NOMO-1 treated with DMSO at 0.1 percent for 48 hours (cell line): ENCODE data around the gene MAGI1.

Experiments
- DNase-seq: peaks from one replicate; lab custom pipeline; 2025; ENCODE audit not compliant: unreplicated experiment; lab: John Stamatoyannopoulos, UW

MAGI1 gene

GRCh38 chr3:65975032-65975431 lies 63.7 kb downstream of the MAGI1 start:
- DNase-seq, result no peak

DNA sequence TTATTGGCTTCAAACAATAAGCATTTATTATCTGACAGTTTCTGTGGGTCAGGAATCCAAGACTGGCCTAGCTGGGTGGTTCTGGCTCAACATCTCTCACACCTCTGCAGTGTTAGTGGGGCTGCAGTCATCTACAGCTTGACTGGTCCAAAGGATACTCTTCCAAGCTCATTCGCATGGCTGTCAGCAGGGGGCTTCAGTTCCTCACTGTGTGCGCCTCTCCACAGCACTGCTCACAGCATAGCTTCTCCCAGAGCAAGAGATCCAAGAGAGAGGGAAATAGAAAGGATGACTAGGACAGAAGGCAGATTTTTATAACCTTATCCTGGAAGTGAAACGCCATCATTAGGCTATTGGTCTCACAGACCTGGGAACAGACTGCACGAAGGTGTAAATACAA lies 64.2 kb downstream of the MAGI1 start:
- no peak for DNase-seq

GRCh38 chr3:65972765-65973164 lies 66.0 kb downstream of the MAGI1 start:
- no peak for DNase-seq

GRCh38 chr3:65971293-65972252 lies 67.1 kb downstream of the MAGI1 start:
- DNase-seq, result no peak

DNA sequence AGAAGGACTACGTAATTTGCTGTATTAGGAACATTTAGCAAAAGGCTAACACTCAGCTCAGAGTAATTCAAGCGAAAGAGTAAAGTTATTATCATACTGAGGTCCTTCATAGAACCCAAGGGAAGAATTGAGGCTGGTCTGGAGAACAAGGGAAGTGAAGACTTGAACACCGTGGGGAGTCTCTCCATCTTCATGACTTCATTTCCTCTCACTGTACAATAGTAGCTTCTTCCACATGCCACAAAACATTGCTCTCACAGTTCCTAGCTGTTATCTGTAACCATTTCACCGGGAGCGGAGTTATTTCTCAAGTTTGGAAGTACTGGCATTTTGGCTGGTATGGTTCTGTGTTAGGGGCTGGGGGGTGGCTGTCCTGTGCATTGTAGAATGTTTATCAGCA lies 69.7 kb downstream of the MAGI1 start:
- DNase-seq, result no peak

- no peak for DNase-seq
Measured at GRCh38 chr3:65967451-65967850, 71.3 kb downstream of the MAGI1 start.

DNA sequence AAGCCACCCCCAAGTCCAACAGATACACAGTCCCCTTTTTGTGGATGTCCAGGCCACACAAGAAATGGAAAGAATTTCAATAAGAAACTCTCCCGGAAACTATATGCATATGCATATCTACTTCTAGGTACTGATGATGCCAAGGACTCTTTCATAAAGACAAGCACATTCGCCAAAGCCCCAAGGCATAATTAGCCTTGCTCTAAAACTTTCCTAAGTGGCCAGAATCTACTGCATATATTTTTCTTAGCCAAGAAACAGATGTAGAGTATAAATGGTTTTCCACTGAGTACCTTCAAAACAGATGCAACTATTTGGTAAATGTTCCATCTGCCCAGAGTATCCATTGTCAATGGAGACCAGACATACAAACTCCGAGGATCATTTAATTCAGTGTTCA lies 73.9 kb downstream of the MAGI1 start:
- DNase-seq, result no peak

DNA sequence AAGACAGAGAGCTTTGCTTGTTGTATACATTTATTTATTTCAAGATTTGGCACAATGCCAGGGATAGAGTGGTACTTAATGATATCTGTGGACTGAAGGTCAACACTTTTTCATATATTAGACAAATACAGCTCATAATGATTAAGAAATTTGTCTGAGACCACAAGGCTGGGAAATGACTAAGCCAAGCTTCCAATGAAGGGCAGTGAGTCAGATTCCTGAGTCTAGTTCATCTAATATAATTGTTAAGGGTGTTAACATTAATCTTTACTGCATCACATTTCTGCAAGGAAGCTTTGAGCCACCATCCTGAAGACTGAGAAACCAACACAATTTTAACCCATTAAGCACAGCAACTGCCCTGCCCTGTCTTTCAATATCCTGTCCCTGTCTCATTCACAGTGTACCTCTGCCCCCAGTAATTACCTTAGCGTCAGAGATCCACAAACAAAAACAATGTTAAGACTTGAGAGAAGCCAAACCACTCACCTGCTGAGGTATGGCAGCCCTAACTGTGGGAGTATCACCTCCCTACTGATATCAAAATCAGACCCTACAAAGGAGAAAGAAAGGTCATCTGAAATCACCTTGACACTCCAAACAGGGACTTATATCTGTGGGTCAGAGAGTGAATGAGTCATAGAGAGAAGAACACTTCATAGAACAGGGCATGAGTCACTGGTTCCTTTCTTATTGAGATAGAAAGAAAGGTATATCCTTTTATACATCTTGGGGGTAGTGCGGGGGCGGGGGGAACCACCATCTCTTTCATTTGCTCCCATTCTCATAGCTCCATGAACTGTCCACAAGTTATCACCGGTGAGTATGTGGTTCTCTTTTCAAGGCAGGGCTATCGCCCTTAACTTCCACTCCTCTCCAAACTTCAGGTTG lies 74.7 kb downstream of the MAGI1 start:
- peak; percentile 5 for DNase-seq

DNA sequence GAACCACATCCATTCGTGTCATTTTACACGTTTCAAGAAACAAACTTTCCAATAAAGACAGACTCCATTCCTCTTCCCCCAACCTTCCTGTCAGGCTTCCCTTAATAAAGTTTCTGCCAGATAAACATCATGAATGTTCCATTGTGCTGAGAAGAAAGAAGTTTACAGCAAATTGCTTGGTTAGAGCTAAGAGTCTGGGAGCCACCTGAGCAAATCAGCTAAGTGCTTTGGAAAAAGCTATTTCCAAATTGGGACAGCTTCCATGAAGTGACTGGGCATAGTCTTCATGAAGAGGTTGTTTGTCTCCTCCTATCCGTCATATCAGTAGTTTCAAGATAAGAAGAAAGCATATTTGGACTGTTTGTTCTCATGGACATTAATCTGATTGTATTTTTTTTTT lies 77.0 kb downstream of the MAGI1 start:
- DNase-seq, result no peak

GRCh38 chr3:65961128-65961527 lies 77.6 kb downstream of the MAGI1 start:
- no peak for DNase-seq

- no peak for DNase-seq
Measured at GRCh38 chr3:65960087-65960486, 78.6 kb downstream of the MAGI1 start.

DNA sequence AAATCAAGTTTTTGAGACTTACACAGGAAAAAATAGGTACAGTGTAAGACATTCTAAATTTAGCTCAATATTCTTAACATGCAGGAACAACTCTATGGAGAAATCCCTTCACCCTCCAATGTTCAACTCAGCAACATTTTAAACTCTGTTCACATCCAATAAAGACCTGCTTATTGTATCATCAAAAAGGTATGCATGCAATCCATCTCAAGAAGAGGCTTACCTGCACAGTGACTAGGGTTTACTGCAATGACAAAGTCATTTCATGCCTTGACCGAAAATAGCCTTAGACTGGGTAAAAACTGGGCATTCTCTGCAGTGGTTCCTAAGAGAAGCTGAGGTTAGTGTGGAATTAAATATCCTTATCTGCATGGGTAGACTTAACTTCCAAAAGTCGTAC lies 80.5 kb downstream of the MAGI1 start:
- no peak for DNase-seq

DNA sequence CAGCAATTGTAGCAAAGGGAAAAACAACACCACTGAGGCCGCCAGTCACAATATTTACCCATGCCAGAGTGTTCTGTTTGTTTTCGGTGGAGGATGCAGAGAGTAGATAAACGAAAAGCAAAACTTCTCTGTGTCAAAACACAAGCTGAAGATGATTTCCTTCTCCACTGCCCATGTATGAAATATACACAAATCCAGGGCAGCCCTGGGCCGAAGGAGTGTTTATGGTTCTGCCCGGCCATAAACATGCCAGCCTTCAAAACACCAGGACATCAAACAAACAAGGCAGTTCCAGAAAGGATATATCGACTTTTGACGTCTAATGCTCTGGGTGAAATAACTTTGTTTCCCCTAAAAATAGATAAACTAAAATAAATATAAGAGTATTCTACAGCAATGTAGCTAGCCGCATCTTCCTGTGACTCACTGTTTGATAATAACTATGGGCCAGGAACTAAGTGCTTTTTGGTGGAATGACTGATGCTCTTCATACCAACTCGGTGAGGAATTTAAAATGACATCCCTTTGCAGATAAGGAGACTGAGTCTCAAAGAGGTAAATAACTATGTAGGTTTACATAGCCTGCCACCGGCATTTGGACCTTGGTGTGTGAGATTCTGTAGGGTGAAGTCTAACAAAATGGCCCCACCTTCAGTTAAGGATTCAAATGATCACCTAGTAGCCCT lies 82.8 kb downstream of the MAGI1 start:
- DNase-seq, result no peak

GRCh38 chr3:65953881-65954733 lies 84.6 kb downstream of the MAGI1 start:
- DNase-seq, result no peak

GRCh38 chr3:65953301-65953812 lies 85.4 kb downstream of the MAGI1 start:
- DNase-seq, result no peak

- DNase-seq, result no peak
Measured at GRCh38 chr3:65952842-65953241, 85.9 kb downstream of the MAGI1 start.

DNA sequence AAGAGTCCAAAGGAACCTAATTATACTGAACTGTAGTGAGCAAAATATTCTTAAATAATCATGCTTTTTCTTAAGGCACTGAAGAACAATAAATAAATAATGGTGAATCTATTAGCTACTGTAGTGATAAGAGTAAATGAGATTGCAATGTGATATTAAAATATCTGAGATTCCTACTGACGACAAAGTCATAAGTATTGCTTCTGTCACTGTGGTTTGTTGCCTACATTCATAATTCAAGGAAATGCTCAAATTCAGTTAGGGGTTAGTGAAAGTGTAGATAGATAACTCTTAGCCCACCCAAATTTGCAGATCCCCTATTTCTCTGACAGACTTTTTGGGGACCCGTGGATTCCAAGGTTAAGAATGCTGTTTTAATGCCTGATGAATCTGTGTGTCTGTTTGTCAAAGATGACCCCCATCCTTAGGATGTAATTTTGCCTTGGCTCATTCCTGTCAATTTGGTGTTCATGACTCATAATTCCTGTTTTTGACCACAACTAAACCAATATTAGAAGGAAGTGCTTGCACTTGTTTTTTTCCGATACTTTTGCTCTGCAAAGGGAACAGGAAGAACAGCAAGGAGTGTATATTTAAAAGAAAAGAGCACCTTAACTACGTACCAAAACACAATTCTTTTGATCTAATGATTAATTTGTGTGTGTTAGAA lies 86.7 kb downstream of the MAGI1 start:
- DNase-seq, result peak; percentile 63

GRCh38 chr3:65950340-65951326 lies 88.1 kb downstream of the MAGI1 start:
- DNase-seq, result no peak
